Heart right ventricle (tissue), 16 donors: Measurements from ENCODE around the gene HCAR2. TPM values are rescaled to one million over a fixed set of nuclear protein-coding genes. Genes with fewer than 3 reads are reported as not detected.
"Not testable (repeated sequence)": the region's sequence is repeated elsewhere in the genome, so short reads cannot be mapped to it uniquely, and the experiment has no call there.

Source experiments
- ATAC-seq, 8 donors: fragments of 200-7000 bp; cut with Tn5 transposase; one replicate each; pipeline ENCODE4 v1.9.1; 2020; ENCODE audit warnings: mild to moderate bottlenecking in 8 of 8, moderate library complexity in 8 of 8, moderate number of reproducible peaks in 1 of 8
- DNase-seq, 2 donors: peaks; one replicate each; pipeline ENCODE4 v3.0.0-alpha.2; 2020
- H3K27ac ChIP-seq, 10 donors: fragments of 200-600 bp; sonication (generic) in 2 of 10; one replicate each; pipeline versions ENCODE4 v1.5.0 to v1.8.0; 2020 to 2022; ENCODE audit warnings: mild to moderate bottlenecking in 3 of 10
- H3K27me3 ChIP-seq, 7 donors: fragments of 200-600 bp; one replicate each; pipeline ENCODE4 v1.8.0; 2021 to 2022; ENCODE audit warnings: mild to moderate bottlenecking in 2 of 7
- H3K36me3 ChIP-seq, 9 donors: fragments of 200-600 bp; sonication (generic) in 1 of 9; one replicate each; pipeline versions ENCODE4 v1.5.0 to v1.8.0; 2020 to 2022; ENCODE audit warnings: mild to moderate bottlenecking in 2 of 9
- H3K4me1 ChIP-seq, 9 donors: fragments of 200-600 bp; sonication (generic) in 1 of 9; one replicate each; pipeline versions ENCODE4 v1.5.0 to v1.8.0; 2020 to 2022; ENCODE audit warnings: mild to moderate bottlenecking in 4 of 9
- H3K4me3 ChIP-seq, 10 donors: fragments of 200-600 bp; sonication (generic) in 2 of 10; one replicate each; pipeline versions ENCODE4 v1.5.0 to v1.8.0; 2020 to 2022; ENCODE audit warnings: mild to moderate bottlenecking in 7 of 10, moderate library complexity in 2 of 10
- H3K9me3 ChIP-seq, 11 donors: fragments of 200-600 bp in 10 of 11; sonication (generic) in 2 of 11; one replicate each; pipeline versions ENCODE4 v1.5.0 to v1.8.0; 2013 to 2022; ENCODE audit warnings: mild to moderate bottlenecking in 2 of 11, control low read depth in 1 of 11, moderate library complexity in 1 of 11
- CTCF ChIP-seq, 9 donors: fragments of 200-600 bp; sonication (generic) in 2 of 9; IDR thresholded peaks; one replicate each; pipeline versions ENCODE4 v1.5.0 to v1.8.0; 2021 to 2022; ENCODE audit warnings: antibody characterized with exemption in 9 of 9, mild to moderate bottlenecking in 5 of 9, moderate library complexity in 1 of 9
- WGBS, 2 donors: extraction: QIAGEN DNeasy Blood & Tissue Kit; methylation state at CpG; one replicate each; pipeline ENCODE4 v1.1.7; 2013; ENCODE audit warnings: inconsistent platforms in 1 of 2; 5-methylcytosine and 5-hydroxymethylcytosine counted together
- intact Hi-C, 10 donors: fragments of 100-400 bp; cut with DNase I; formaldehyde crosslinking; loops; one replicate each; pipeline versions ENCODE4 v1.11.1 to v1.14.2; 2022
- long read RNA-seq, 3 donors: library from polyadenylated mRNA; unstranded; transcript quantifications; one replicate each; pipeline ENCODE4 v2.0.0, GENCODE V29; 2020 to 2021
- polyA plus RNA-seq, 2 donors: library from polyadenylated mRNA; stranded (reverse); fragments of 200-250 nt; gene quantifications; one replicate each; pipeline ENCODE4 v1.2.3, GENCODE V29; 2013
- total RNA-seq, 10 donors: library from RNA; stranded (reverse); fragmentation: NEBNext Ultra II Directional in 3 of 10; extraction: Animal tissue kit (Norgen Biotek cat#: 25700) in 3 of 10; gene quantifications; one replicate each; pipeline versions ENCODE4 v1.2.1 to v1.2.4, GENCODE V29; 2021 to 2023
- donor health status: Arrhythmogenic right ventricular cardiomyopathy.
- donor health status: ischemic (EF 13 %, LVEDD 7.1; RV severe dilation, severe dysfunction).
- donor health status: healthy with polysubstance abuse.
- donor health status: DM: no; HTN: yes; CAD: no.
- donor health status: DM: no; HTN: no; CAD: no.
- donor health status: ischemic (EF 25% LVEDD 6.9; RV normal size, moderate dysfunction).
- donor health status: ischemic (EF 25% LVEDD 5.7; RV mildly dilated, moderate dysfunction).
- donor health status: healthy.
- donor health status: DM: yes; HTN: yes; CAD: no.
- donor health status: Ischemic cardiomyopathy.
- donor health status: ischemic (EF 35%, LVEDD 5.7; RV mildly dilated, moderate dysfunction).
- donor health status: nonischemic (EF 11% LVEDD 7.7; RV severe dilation, severe dysfunction).
- donor health status: DM: yes; HTN: yes; CAD: no.
- donor health status: PGD.
- donor health status: ischemic (EF 29% LVEDD 5.4; RV normal size, mild dysfunction).
- donor health status: nonischemic (EF 23%, LVEDD 6.1; RV moderate dilation, normal function).

Gene HCAR2
- total RNA-seq (1 to 10 TPM in 1 of 10 donors, under 1 TPM in 5, not detected in 4; 0.13 to 1.5 (median 0.61) TPM), polyA plus RNA-seq (under 1 TPM; 0.22 to 0.45 TPM)
- long read RNA-seq, donor 1 = 0 reads
- long read RNA-seq, donor 2 = 0 reads
- long read RNA-seq, donor 3 = 0 reads

- intact Hi-C loops, H3K36me3 ChIP-seq, H3K9me3 ChIP-seq, DNase-seq, H3K4me1 ChIP-seq: not testable (repeated sequence)
- peak in 2 of 8 donors; percentile 38 to 43 for ATAC-seq
- peaks cover 0 to 17% (median 0%) of the 10 kb centered on the region in 7 donors for H3K27me3 ChIP-seq
- H3K4me3 ChIP-seq = peak within 1 kb of the TSS in 1 of 10 donors; percentile 18
- H3K27ac ChIP-seq = peak within 1 kb of the TSS in 1 of 10 donors; percentile 42
- 86 to 90% methylated on average over 22 of the region's 22 CpGs for WGBS, 2 donors
Observed at GRCh38 chr12:122702890-122703611, at the start of gene HCAR2. TSS of gene HCAR2 (minus strand) at chr12:122703357. CDS start at chr12:122703283, 74 bp downstream.

- ATAC-seq (peak; percentile 98 to 99 (median 99)), DNase-seq (peak; percentile 97 to 99)
- TF ChIP-seq CTCF (IDR thresholded peaks at IDR 0.05) = peak; percentile 21 to 95 (median 81)
- Histone ChIP-seq H3K27me3 (no peaks in the 10 kb centered on the region), H3K9me3 (no peaks in the 10 kb centered on the region), H3K27ac (peak within 1 kb of the TSS; percentile 62 to 94 (median 90)), H3K36me3 (peaks cover 0 to 41% (median 13%) of the 10 kb centered on the region in 9 donors), H3K4me1 (peaks cover 0 to 24% (median 16%) of the 10 kb centered on the region in 9 donors), H3K4me3 (peak within 1 kb of the TSS; percentile 36 to 100 (median 92))
- intact Hi-C loops = loop anchor here in 9 of 10 donors (1.0 to 10.0 kb wide), 6 partner anchors 114 to 228 kb away; partner anchors contain the start of genes KNTC1 (in 5 of the 9) and RSRC2 (in 5 of the 9)
- WGBS, 2 donors = 0 to 1% methylated on average over 70 to 73 of the region's 73 CpGs
Observed at GRCh38 chr12:122752464-122753318, 49.5 kb upstream of the HCAR2 start, which contains the start of gene DENR. TSS of gene DENR (plus strand) at chr12:122752824. CDS start at chr12:122753702, 878 bp downstream.

GRCh38 chr12:122750781-122751515, 47.8 kb upstream of the HCAR2 start:
- intact Hi-C loops = loop anchor here in 7 of 10 donors (5.0 to 10.0 kb wide), 2 partner anchors 114 to 226 kb away; partner anchors contain the start of genes KNTC1 (in 4 of the 7) and RSRC2 (in 4 of the 7)
- Histone ChIP-seq H3K36me3 (peaks cover 0 to 23% (median 5%) of the 10 kb centered on the region in 9 donors), H3K4me1 (peaks cover 0 to 24% (median 16%) of the 10 kb centered on the region in 9 donors)
- H3K27ac ChIP-seq, H3K4me3 ChIP-seq, DNase-seq, H3K9me3 ChIP-seq, H3K27me3 ChIP-seq, ATAC-seq: not testable (repeated sequence)
- 71 to 72% methylated on average over 17 of the region's 17 CpGs for WGBS, 2 donors

GRCh38 chr12:122749569-122750332, 46.6 kb upstream of the HCAR2 start:
- ATAC-seq = no peak
- Histone ChIP-seq H3K36me3 (peaks cover 0 to 12% (median 5%) of the 10 kb centered on the region in 9 donors), H3K4me3 (no peak overlapping the region), H3K27me3 (no peaks in the 10 kb centered on the region), H3K4me1 (peaks cover 0 to 24% (median 16%) of the 10 kb centered on the region in 9 donors), H3K27ac (no peak overlapping the region), H3K9me3 (no peaks in the 10 kb centered on the region)
- no peak for DNase-seq
- intact Hi-C loops = loop anchor here in 8 of 10 donors (1.0 to 10.0 kb wide), 4 partner anchors 102 to 225 kb away; partner anchors contain the start of genes KNTC1 (in 4 of the 8) and RSRC2 (in 4 of the 8)
- 78 to 82% methylated on average over 6 of the region's 6 CpGs for WGBS, 2 donors
- no peak for TF ChIP-seq CTCF (IDR thresholded peaks at IDR 0.05)
